Smooth muscle cell of the brain vasculature (primary cell): ENCODE measurements around the gene OR10H4.
"Not testable (repeated sequence)": the region's sequence is repeated elsewhere in the genome, so short reads cannot be mapped to it uniquely, and the experiment has no call there.

Experiments used
- DNase-seq: peaks from one replicate; pipeline ENCODE4 v3.0.0-alpha.2; 2012; ENCODE audit warnings: low read depth, low spot score

The OR10H4 gene

DNA sequence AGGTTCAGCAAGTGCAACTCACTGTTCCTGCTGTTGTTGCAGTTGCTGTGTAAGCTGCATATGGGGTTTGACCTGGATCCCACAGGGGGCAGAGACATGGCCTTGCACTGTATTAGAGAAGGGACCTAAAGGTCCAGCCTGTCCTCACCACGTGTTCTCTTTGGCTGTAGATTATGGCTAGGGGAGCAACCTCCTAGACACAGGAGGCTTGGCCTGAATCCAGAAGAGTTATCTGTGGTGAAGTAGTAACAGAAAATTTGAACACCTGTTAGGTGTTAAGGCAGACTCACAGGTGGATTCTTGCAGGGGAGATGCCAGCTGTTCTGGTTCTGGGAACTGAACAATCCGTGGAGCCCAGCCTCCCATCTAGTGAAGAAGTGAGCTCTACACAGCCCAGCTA lies 11.0 kb upstream of the OR10H4 start:
- no peak for DNase-seq

DNA sequence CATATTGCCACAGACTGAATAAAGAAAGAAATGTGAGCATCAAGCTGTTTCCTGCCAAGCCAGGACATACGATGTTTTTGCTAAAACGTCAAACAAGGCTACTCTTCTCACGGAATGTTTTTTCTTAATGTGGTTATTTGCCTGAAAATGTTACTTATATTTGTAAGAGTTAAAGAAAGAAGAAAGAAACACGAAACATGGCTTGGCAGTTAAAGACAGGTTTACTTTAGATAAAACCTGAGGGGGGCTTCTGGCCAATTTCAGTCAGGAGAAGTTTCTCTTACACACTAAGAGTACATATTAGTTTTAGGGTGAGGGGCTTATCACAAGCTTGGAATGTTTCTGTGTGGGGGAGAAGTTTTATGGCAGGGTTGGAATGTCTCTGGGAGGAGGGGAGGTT lies 4.4 kb upstream of the OR10H4 start:
- DNase-seq: no peak

DNA sequence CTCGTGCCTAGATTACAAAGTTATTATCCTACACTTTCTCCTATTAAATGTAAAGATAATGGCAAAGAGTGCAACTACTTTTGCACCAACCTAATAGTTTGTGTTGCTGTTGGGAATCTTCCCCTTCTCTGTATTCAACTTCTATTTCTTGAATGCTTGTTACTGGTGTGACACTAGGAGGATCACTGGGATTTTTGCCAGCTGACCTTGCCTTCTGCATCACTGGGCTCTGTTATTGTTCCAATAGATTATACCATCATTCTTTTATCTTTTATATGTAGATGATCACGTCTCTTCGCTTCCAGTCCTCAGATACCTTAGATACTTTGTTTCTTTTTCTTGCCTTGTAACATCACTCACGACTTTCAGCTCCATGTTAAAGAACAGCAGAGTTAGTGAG lies 3.5 kb upstream of the OR10H4 start:
- no peak for DNase-seq

DNA sequence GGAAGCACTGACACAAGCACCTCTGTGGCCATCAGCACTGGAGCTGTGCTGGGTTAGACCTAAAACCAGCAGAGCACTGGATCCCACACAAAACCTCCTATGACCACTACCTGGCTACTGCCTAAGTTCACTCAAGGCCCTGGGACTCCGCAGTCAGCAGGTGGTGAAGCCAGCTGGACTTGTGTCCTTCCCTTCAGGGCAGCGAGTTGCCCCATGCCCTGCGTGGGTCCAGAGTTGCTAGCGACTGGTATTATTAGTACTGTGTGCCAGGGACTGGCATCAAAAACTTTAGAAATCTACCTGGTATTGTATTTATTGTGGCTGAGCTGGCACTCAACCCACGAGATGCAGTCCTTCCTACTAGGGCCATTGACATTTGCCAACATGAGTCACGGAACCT lies 6.0 kb downstream of the OR10H4 start:
- DNase-seq: no peak

DNA sequence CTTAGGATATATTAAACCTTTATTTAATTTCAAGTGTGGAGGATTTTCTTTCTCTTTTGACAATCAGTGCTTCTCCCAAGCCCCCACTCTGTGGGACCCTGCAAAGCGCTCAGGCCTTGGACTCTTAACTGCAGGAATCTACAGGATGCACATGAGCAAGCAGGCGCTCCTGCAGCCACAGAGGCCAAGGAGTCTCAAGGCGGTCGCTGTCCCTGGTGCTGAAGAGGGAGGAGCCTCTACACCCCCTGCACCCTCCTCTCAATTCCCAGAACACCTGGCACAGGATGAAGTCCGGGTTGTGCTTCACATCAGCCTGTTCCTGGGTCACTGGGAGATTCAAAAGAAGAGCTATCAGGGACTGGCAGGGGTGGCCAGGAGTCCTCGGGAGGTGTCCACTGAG lies 13.5 kb downstream of the OR10H4 start:
- no peak for DNase-seq

DNA sequence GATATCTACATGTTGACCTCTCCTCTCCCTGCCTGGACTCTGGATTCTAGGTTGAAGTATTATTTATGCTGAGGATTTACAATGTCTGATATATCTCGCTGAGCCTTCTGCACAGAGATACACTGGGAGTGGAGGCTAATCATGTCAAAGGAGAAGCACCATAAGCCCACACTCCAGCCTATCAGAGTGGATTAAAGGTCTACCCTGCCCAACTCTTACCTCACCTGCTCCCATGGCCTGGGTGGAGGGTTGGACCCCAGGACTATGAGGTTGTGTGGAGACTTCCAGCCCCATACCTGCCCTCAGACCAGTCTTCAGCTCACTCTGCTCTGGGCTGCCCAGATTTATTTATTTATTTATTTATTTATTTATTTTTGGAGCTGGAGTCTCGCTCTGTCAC lies 15.4 kb downstream of the OR10H4 start:
- no peak for DNase-seq

DNA sequence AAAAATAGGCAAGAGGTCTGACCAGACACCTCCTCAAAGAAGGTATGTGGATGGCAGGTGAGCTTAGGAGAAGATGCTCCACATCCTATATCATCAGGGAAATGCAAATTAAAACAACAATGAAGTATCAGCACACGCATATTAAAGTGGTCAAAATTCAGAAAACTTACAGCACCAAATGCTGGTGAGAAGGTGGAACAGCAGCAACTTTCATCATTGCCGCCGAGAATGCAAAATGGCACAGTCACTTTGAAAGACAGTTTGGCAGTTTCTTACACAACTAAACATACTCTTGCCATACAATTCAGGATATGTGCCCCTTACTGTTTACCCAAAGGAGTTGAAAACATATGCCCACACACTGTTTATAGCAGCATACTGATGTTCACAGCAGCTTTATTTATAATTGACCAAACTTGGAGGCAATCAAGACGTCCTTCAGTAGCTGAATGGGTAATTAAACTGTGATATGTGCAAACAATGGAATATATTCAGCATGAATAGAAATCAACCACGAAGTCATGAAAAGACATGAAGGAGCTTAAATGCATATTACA lies 22.5 kb downstream of the OR10H4 start:
- DNase-seq: no peak

DNA sequence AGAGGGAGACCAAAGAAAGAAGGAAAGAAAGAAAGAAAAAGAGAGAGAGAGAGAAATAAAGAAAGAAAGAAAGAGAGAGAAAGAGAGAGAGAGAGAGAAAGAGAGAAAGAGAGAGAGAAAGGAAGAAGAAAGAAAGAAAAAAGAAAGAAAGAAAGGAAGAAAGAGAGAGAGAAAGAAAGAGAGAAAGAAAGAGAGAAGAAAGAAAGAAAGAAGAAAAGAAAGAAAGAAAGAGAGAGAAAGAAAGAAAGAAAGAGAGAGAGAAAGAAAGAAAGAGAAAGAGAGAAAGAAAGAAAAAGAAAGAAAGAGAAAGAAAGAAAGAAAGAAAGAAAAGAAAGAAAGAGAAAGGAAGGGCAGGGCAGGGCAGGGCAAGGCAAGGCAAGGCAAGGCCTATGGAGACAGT lies 23.2 kb downstream of the OR10H4 start:
- not testable (repeated sequence) for DNase-seq

DNA sequence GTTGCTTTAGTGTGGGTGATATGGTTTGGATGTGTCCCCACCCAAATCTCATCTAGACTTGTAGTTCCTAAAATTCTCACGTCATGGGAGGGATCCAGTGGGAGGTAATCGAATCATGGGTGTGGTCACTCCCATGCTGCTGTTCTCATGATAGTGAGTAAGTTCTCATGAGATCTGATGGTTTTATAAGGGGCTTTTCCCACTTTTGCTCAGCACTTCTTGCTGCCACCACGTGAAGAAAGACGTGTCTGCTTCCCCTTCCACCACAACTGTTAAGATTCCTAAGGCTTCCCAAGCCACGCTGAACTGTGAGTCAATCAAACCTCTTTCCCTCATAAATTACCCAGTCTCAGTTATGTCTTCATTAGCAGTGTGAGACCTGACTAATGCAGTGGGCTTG lies 26.0 kb downstream of the OR10H4 start:
- DNase-seq: no peak

DNA sequence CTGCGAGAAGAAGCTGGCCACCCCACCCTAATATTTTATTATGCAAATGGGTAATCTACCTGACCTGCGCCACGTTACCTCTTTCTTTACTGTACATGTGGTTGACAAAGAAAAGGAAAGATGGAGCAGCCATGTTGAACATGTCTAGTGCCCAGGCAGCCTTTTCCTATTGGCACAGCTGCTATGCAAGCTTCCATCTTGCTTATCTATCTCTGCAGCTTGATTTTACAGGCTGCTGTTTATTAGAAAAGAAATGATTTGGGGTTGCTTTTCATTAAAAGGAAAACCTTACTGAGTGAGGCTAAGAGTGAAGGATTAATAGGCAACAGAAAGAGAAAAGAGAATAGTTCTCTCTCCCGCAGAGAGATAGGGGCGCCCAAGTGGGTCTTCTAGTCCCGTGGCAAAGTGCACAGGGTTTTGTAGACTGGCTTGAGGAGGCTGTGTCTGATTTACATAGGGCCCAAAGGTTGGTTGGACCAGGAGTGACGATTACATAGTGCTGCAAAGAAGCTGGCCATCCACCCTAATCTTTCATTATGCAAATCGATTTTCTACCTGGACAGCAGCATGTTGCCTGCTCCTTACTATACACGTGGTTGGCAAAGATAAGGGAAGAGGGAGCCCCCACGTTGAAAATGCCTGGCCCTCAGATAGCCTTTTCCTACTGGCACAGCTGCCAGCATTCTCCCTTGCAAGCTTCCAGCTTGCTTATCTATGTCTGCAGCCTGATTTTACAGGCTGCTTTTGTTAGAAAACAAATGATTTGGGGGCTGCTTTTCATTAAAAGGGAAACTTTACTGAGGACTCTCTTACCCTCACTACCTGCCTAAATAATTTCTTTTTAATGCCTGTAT lies 28.3 kb downstream of the OR10H4 start:
- DNase-seq: no peak

DNA sequence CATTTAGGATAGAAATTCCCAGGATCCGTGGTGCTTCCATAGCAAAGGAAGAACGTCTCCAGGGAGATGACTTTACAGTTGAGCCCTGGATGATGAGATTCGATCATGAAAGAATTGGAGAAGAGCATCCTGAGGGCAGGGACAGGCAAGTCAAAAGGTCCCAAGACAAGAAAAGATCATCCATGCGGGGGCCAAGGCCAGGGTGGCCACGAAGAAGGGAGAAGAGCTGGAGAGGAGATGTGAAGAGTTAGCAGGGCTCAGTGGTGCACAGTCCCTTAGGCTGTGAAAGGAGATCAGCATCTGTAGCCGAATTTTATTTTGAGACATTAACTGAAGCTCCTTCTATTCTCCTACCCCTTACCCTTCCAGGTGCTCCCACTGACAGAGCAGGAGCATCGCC lies 28.9 kb downstream of the OR10H4 start:
- no peak for DNase-seq

DNA sequence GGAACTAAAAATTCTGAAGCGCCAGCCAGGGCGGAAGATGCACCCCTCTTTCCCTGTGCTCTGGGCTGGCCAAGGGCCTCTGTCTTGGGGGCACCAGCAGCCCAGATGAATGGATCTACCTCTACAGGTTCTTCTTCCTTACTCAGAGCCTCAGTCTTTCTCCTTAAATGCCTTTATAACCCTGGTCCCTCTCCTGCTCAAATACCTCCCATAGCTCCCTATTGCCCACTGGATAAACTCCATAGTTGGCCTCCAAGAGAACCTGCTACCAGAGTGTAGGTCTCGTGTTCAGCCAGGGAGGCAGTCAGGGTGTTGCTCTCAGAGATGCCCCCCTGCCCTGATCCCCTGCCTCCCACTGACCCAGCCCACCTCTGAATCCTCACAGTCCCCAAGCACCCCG lies 30.5 kb downstream of the OR10H4 start:
- no peak for DNase-seq

DNA sequence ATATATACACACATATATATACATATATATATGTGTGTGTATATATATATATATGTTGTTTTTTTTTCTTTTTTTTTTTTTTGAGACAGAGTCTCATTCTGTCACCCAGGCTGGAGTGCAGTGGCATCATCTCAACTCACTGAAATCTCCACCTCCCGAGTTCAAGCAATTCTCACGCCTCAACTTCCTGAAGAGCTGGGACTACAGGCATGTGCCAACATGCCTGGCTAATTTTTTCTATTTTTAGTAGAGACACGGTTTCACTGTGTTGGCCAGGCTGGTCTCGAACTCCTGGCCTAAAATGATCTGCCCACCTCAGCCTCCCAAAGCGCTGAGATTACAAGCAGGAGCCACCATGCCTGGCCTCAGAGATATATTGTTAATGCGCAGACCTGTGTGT lies 37.0 kb downstream of the OR10H4 start:
- DNase-seq: not testable (repeated sequence)

DNA sequence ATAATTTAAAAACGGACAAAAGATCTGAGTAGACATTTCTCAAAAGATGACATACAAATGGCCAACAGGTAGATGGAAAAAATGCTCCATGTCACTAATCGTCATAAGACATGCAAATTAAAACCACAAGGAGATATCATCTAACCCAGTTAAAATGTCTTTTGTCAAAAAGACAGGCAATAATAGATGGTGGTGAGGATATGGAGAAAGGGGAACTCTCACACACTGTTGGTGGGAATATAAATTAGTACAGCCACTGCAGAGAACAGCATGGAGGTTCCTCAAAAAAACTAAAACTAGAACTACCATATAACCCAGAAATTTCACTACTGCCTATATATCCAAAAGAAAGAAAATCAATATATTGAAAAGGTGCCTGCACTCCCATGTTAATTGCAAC lies 37.9 kb downstream of the OR10H4 start:
- no peak for DNase-seq

DNA sequence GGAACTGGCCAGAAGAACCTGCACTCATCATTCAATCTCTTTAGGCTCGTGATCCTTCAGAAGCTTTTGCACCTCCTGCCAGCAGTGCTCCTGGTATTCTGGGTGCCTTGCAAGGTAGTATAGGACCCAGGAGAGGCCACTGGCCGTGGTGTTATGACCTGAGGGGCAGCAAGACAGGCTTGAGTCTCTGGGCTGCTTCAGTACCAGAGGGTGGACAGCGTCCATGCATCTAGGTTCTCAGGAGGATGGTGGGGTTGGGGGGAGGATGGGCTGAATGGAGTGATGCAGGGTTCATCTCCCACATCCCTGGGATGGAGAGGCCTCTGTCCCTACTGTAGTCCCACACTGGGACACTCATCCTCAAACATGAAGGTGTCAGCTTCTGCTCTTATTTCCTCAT lies 41.1 kb downstream of the OR10H4 start:
- no peak for DNase-seq

DNA sequence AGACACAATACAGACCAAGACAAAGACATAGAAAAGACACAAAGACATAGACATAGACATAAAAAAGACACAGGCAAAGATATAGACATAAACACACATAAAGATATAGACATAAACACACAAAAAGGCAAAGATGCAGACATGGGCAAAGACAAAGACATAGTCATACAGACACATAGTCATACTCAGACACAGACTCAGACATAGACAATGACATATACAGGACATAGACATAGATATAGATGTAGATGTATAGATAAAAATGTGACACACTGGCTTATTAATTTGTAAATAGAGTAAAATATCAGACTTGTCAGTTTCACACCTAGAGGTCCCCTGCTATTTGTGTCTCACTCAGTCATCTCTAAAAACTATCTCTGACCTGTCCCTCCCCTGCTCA lies 42.8 kb downstream of the OR10H4 start:
- DNase-seq: no peak

DNA sequence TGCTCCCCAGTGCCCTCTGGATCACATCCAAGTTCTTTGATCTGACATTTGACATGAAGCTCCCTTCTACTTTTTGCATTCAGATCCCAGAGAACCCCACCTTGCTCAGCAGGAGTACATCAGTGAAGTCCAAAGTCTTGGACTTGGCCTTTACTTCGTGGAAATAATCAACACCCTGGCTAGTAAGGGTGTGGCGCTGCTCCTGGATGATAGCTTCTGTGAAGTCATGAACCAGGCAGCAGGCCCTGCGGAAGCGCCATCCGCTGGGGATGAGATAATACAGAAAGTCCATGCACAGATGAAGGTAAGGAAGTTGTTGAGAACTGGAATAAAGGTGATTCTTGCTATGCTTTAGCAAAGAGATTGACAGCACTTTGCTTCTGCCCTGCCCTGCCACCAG lies 43.2 kb downstream of the OR10H4 start:
- no peak for DNase-seq

DNA sequence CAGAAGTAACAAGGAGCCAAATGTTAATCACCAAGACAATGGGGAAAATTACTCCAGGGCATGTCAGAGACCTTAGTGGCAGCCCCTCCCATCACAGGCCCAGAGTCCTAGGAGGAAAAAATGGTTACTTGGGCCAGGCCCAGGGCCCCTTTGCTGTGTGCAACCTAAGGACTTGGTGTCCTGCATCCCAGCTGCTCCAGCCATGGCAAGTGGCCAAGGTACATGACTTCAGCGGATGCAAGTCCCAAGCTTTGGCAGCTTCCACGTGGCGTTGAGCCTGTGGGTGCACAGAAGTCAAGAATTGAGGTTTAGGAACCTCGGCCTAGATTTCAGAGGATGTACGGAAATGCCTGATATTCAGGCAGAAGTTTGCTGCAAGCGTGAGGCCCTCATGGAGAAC lies 46.7 kb downstream of the OR10H4 start:
- DNase-seq: no peak

DNA sequence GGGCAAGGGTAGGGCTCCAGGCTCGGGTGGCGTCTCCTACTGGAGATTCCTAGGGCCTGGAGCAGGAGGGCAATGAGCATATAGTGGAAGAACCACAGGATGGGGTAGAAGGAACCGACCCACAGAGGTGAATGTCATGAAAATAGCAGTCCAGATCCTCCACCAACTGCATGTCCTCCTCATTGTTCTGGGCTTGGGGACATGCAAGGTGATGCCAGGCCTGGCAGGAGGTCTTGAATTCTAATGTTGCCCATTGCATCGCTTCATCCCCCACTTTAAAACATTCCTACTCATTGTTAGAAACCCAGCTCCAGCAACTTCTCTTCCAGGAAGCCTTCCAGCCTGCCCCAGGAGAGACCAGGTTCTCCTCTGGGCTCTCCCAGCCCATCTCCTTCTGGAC lies 49.4 kb downstream of the OR10H4 start:
- no peak for DNase-seq
